Camera-type eye (tissue), 1 donor: ENCODE measurements around the gene FSCB. TPM values are rescaled to one million over a fixed set of nuclear protein-coding genes. Genes with fewer than 3 reads are reported as not detected.

Source experiments
- total RNA-seq: library from RNA; depleted of rRNA; stranded (reverse); fragments of >200 nt; gene quantifications from one replicate; pipeline ENCODE4 v1.2.3, GENCODE V29; 2014

Gene FSCB
- 0.11 TPM for total RNA-seq

GRCh38 chr14:44507183-44507582 is at the start of gene FSCB:
TSS of gene FSCB (minus strand) at chr14:44507283. CDS start at chr14:44506987, 296 bp downstream.

